ENCODE data around the gene LTBR. TPM values are rescaled to one million over a fixed set of nuclear protein-coding genes. Genes with fewer than 3 reads are reported as not detected.

The LTBR gene
- total RNA-seq, 2 donors from 2014 or later, result 63.6 to 72.1 TPM

GRCh38 chr12:6428326-6428725 is 44.4 kb downstream of the LTBR start:
- no peaks in the 10 kb centered on the region for H3K27me3 ChIP-seq
- no peaks in the 10 kb centered on the region for H3K9me3 ChIP-seq
- TF ChIP-seq, protein P1, sequence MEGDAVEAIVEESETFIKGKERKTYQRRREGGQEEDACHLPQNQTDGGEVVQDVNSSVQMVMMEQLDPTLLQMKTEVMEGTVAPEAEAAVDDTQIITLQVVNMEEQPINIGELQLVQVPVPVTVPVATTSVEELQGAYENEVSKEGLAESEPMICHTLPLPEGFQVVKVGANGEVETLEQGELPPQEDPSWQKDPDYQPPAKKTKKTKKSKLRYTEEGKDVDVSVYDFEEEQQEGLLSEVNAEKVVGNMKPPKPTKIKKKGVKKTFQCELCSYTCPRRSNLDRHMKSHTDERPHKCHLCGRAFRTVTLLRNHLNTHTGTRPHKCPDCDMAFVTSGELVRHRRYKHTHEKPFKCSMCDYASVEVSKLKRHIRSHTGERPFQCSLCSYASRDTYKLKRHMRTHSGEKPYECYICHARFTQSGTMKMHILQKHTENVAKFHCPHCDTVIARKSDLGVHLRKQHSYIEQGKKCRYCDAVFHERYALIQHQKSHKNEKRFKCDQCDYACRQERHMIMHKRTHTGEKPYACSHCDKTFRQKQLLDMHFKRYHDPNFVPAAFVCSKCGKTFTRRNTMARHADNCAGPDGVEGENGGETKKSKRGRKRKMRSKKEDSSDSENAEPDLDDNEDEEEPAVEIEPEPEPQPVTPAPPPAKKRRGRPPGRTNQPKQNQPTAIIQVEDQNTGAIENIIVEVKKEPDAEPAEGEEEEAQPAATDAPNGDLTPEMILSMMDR (IDR thresholded peaks at IDR 0.05), result no peak
- H3K4me3 ChIP-seq, result no peak overlapping the region
- H3K27ac ChIP-seq, result no peak overlapping the region
- H3K36me3 ChIP-seq, result no peaks in the 10 kb centered on the region
- H3K4me1 ChIP-seq, result peaks cover 0 to 25% of the 10 kb centered on the region in 2 donors
- no peak for DNase-seq (ENCODE audit: low spot score)

DNA sequence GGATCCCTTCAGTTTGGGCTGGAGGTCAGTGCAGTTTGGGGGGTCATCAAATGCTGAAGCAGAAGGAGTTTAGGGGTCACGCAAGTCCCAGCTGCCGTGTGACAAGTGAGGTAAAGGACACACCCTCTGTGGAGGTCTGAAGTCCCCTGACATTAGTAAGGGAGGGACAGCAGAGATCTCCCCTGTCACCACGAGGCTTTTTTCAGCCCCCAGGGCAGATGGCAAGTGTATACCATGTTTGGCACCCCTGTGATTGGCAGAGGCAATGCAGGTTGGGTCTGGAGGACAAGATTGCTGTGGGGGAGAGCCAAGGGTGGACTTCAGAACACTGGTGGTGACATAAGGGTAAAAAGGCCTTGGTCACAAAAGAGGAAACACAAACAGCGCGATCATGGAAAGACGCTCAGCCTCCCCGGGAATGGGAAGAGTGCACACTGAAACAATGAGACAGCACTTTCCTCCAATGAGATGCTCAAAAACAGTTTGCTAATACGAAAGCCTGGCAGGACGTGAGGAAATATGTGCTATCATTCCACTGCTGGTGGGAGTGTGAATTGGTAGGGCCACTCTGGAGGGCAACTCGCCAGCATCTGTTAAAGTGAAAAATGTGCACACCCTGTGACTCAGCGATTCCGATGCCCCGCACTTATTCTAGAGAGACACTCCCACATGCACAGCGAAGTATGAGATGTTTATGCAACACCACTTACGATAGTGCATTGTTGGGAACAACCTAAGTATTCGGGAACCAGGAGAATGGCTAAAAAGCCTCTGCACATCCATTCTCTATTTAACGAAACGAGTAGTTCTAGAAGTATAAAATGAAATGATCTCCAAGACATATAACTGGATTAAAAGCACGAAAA is 46.4 kb downstream of the LTBR start:
- Histone ChIP-seq H3K9me3 (no peaks in the 10 kb centered on the region), H3K27me3 (no peaks in the 10 kb centered on the region), H3K36me3 (no peaks in the 10 kb centered on the region), H3K4me3 (peak overlapping the region in 1 of 2 donors; percentile 25), H3K27ac (peak overlapping the region; percentile 78 to 84), H3K4me1 (peaks cover 0 to 17% of the 10 kb centered on the region in 2 donors)
- TF ChIP-seq, protein P1 (IDR thresholded peaks at IDR 0.05), result no peak
- DNase-seq (ENCODE audit: low spot score), result peak; percentile 99

DNA sequence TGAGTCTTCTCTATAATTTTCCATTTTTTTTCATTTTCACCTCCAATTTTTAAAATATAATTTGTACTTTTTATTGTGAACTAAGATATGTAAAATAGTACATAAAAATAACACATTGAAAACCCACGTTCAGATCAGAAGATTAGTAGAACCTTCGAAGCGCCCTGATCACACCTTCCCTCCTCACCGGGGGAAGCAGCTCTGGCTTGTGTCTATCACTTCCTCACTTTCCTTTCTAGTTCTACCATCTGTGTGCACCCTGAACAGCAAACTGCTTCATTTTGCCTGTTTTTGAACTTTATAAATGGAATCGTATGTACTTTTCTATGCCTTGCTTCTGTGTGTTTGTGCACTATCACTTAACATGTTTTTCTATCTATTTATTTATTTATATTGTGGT is 49.0 kb downstream of the LTBR start:
- Histone ChIP-seq H3K4me1 (peaks cover 0 to 17% of the 10 kb centered on the region in 2 donors), H3K27ac (no peak overlapping the region), H3K4me3 (no peak overlapping the region), H3K27me3 (no peaks in the 10 kb centered on the region), H3K9me3 (no peaks in the 10 kb centered on the region), H3K36me3 (no peaks in the 10 kb centered on the region)
- DNase-seq (ENCODE audit: low spot score), result no peak
- TF ChIP-seq, protein P1 (IDR thresholded peaks at IDR 0.05), result no peak

- no peak overlapping the region for H3K4me3 ChIP-seq
Measured at GRCh38 chr12:6434205-6435140, 50.5 kb downstream of the LTBR start.

DNA sequence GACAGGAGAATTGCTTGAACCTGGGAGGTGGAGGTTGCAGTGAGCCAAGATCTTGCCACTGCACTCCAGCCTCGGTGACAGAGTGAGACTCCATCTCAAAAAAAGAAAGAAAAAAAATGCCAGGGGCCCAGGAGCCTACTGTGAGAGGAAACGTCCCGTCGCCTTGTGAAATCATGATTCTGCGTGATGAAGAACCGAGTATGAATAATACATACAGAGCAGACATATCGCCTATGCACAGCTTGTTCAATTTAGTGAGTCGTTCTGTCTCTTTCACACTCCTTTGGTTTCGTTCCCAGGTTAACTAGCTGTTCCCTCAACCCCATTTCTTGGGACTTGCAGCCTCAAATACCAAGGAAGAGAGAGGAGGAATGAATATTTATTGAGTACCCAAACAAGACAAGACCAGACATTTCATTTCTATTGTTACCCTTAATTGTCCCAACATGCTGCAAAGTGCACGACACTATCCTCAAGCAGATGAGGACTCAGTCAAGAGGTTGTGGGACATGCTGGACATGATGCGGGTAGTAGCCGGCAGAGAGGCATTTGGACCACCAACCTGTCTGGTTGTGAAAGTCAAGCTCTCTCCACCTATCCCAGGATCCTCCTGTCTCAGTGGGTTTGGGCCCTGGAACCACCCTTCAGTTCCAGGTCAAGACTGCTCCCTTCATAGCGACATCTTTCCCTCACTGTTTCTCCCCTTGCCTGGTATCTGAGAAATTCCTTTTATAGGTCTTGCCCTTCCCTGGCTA is 52.2 kb downstream of the LTBR start:
- H3K4me1 ChIP-seq, result peaks cover 0 to 4% of the 10 kb centered on the region in 2 donors
- no peaks in the 10 kb centered on the region for H3K9me3 ChIP-seq
- H3K27ac ChIP-seq, result no peak overlapping the region
- H3K4me3 ChIP-seq, result no peak overlapping the region
- TF ChIP-seq, protein P1 (IDR thresholded peaks at IDR 0.05), result no peak
- no peaks in the 10 kb centered on the region for H3K27me3 ChIP-seq
- no peak for DNase-seq (ENCODE audit: low spot score)
- no peaks in the 10 kb centered on the region for H3K36me3 ChIP-seq

More at GRCh38 chr12:6434205-6435140, 50.5 kb downstream of the LTBR start:
- Histone ChIP-seq H3K9me3 (no peaks in the 10 kb centered on the region), H3K27ac (no peak overlapping the region), H3K4me1 (peaks cover 0 to 17% of the 10 kb centered on the region in 2 donors), H3K27me3 (no peaks in the 10 kb centered on the region), H3K36me3 (no peaks in the 10 kb centered on the region)
- DNase-seq (ENCODE audit: low spot score), result no peak
- TF ChIP-seq, protein P1 (IDR thresholded peaks at IDR 0.05), result no peak

Measured in right atrium auricular region (tissue), 2 donors.